ENCODE results near the gene TACC3.

Gene TACC3

GRCh38 chr4:1784789-1785591, 63.7 kb downstream of the TACC3 start:
- no peak for TF ChIP-seq JUND (IDR thresholded peaks at IDR 0.05; ENCODE audit: low read depth)
- in situ Hi-C loops (cut with HindIII; ENCODE audit: low pct_unique_long_range_greater_than_20kb, low sequenced_read_pairs), result no loop called here
- DNase-seq (ENCODE audit: low read depth in 1 of 2, low spot score in 1 of 2), result no peak

GRCh38 chr4:1785592-1785991, 64.3 kb downstream of the TACC3 start:
- DNase-seq (ENCODE audit: low read depth in 1 of 2, low spot score in 1 of 2), result no peak
- in situ Hi-C loops (cut with HindIII; ENCODE audit: low pct_unique_long_range_greater_than_20kb, low sequenced_read_pairs), result no loop called here
- no peak for TF ChIP-seq JUND (IDR thresholded peaks at IDR 0.05; ENCODE audit: low read depth)

- in situ Hi-C loops (cut with HindIII; ENCODE audit: low pct_unique_long_range_greater_than_20kb, low sequenced_read_pairs), result no loop called here
- no peak for DNase-seq (ENCODE audit: low read depth in 1 of 2, low spot score in 1 of 2)
These were observed 65.4 kb downstream of the TACC3 start for GRCh38 chr4:1786544-1787362.

GRCh38 chr4:1787411-1788077, 66.2 kb downstream of the TACC3 start:
- no peak for TF ChIP-seq JUND (IDR thresholded peaks at IDR 0.05; ENCODE audit: low read depth)
- DNase-seq (ENCODE audit: low read depth in 1 of 2, low spot score in 1 of 2), result no peak
- in situ Hi-C loops (cut with HindIII; ENCODE audit: low pct_unique_long_range_greater_than_20kb, low sequenced_read_pairs), result no loop called here

More at GRCh38 chr4:1786544-1787362, 65.4 kb downstream of the TACC3 start:
- no peak for TF ChIP-seq JUND (IDR thresholded peaks at IDR 0.05; ENCODE audit: low read depth)

- TF ChIP-seq JUND (IDR thresholded peaks at IDR 0.05; ENCODE audit: low read depth), result no peak
- in situ Hi-C loops (cut with HindIII; ENCODE audit: low pct_unique_long_range_greater_than_20kb, low sequenced_read_pairs), result no loop called here
- DNase-seq (ENCODE audit: low read depth in 1 of 2, low spot score in 1 of 2), result no peak
These were observed 67.1 kb downstream of the TACC3 start for GRCh38 chr4:1788254-1788973.

GRCh38 chr4:1789552-1789951, 68.2 kb downstream of the TACC3 start:
- no peak for TF ChIP-seq JUND (IDR thresholded peaks at IDR 0.05; ENCODE audit: low read depth)
- in situ Hi-C loops (cut with HindIII; ENCODE audit: low pct_unique_long_range_greater_than_20kb, low sequenced_read_pairs), result no loop called here
- DNase-seq (ENCODE audit: low read depth in 1 of 2, low spot score in 1 of 2), result no peak

- in situ Hi-C loops (cut with HindIII; ENCODE audit: low pct_unique_long_range_greater_than_20kb, low sequenced_read_pairs), result no loop called here
- no peak for DNase-seq (ENCODE audit: low read depth in 1 of 2, low spot score in 1 of 2)
- no peak for TF ChIP-seq JUND (IDR thresholded peaks at IDR 0.05; ENCODE audit: low read depth)
These were observed 68.7 kb downstream of the TACC3 start for GRCh38 chr4:1790005-1790404.

- in situ Hi-C loops (cut with HindIII; ENCODE audit: low pct_unique_long_range_greater_than_20kb, low sequenced_read_pairs), result no loop called here
- no peak for TF ChIP-seq JUND (IDR thresholded peaks at IDR 0.05; ENCODE audit: low read depth)
These were observed 71.0 kb downstream of the TACC3 start for GRCh38 chr4:1792158-1792831.

GRCh38 chr4:1792832-1793495, 71.6 kb downstream of the TACC3 start, which contains the start of gene FGFR3:
Gene FGFR3, plus strand, starts transcription at chr4:1793293. Its CDS starts 642 bp downstream, at chr4:1793935.
- in situ Hi-C loops (cut with HindIII; ENCODE audit: low pct_unique_long_range_greater_than_20kb, low sequenced_read_pairs), result no loop called here
- TF ChIP-seq JUND (IDR thresholded peaks at IDR 0.05; ENCODE audit: low read depth), result no peak
- peak; percentile 79 to 95 for DNase-seq (ENCODE audit: low read depth in 1 of 2, low spot score in 1 of 2)

More at GRCh38 chr4:1792158-1792831, 71.0 kb downstream of the TACC3 start:
- no peak for DNase-seq (ENCODE audit: low read depth in 1 of 2, low spot score in 1 of 2)

- no peak for TF ChIP-seq JUND (IDR thresholded peaks at IDR 0.05; ENCODE audit: low read depth)
- peak; percentile 61 to 70 for DNase-seq (ENCODE audit: low read depth in 1 of 2, low spot score in 1 of 2)
- in situ Hi-C loops (cut with HindIII; ENCODE audit: low pct_unique_long_range_greater_than_20kb, low sequenced_read_pairs), result no loop called here
These were observed 72.1 kb downstream of the TACC3 start for GRCh38 chr4:1793496-1793840.
